HCT116 (cell line): ENCODE data around the gene DBP. TPM values are rescaled to one million over a fixed set of nuclear protein-coding genes. Genes with fewer than 3 reads are reported as not detected.

Source experiments
- ATAC-seq: fragments of 200-7000 bp; cut with Tn5 transposase; 2 replicates; pipeline ENCODE4 v1.9.1; 2020; ENCODE audit warnings: mild to moderate bottlenecking, moderate library complexity
- BruUV-seq: library from RNA; stranded (reverse); fragments of 400-500 nt; replicated peaks from 2 replicates; lab custom pipeline; 2021; lab: Mats Ljungman, UMichigan
- CTCF ChIA-PET: fragments of 300-600 bp; sonication (Branson Sonifier 250); formaldehyde crosslinking; loops from one replicate; lab custom pipeline; 2021; ENCODE audit warnings: antibody characterized with exemption; lab: Charles Lee
- POLR2A ChIA-PET: fragments of 300-600, 350-600 bp; sonication (Branson Sonifier 250); formaldehyde crosslinking; loops from one replicate; lab custom pipeline; 2021; ENCODE audit warnings: antibody characterized with exemption; lab: Charles Lee
- RAD21 ChIA-PET, 2 experiments: fragments of 300-600 bp; sonication (Branson Sonifier 250); formaldehyde crosslinking; loops; one replicate each; lab custom pipeline; 2023; ENCODE audit warnings: low total read pairs in 2 of 2; ENCODE audit not compliant: uncharacterized antibody in 2 of 2, unreplicated experiment in 2 of 2, low non-redundant PET in 1 of 2; lab: Charles Lee
- DNase-seq: peaks from one replicate; pipeline ENCODE4 v3.0.0-alpha.2; 2010; ENCODE audit warnings: low read depth, low spot score
- H2AFZ ChIP-seq: fragments of 200-600 bp; shearing (Covaris generic), sonication (generic); 2 replicates; pipeline ENCODE4 v1.6.1; 2017; ENCODE audit warnings: low read depth, mixed run types, mixed read lengths, antibody characterized with exemption, low read length; ENCODE audit not compliant: poor library complexity, severe bottlenecking
- H3K27ac ChIP-seq: 2 replicates; pipeline ENCODE4 v1.5.1; 2012; ENCODE audit warnings: low read depth, low read length
- H3K27me3 ChIP-seq: fragments of 200-600 bp; sonication (generic); 2 replicates; pipeline ENCODE4 v1.6.1; 2016; ENCODE audit warnings: mixed run types, low read length, mixed read lengths; ENCODE audit not compliant: insufficient read depth
- H3K36me3 ChIP-seq, 2 experiments: fragments of 200-500 bp in 1 of 2; fragments of 200-600 bp in 1 of 2; sonication (Bioruptor generic) in 1 of 2; sonication (generic) in 1 of 2; 2 replicates each; pipeline versions ENCODE4 v1.5.1 to v1.6.1; 2014 to 2016; ENCODE audit warnings: low read length in 2 of 2, inconsistent platforms in 1 of 2, mixed read lengths in 1 of 2, mixed run types in 1 of 2; ENCODE audit not compliant: insufficient read depth in 2 of 2, control insufficient read depth in 1 of 2
- H3K4me1 ChIP-seq, 2 experiments: fragments of 200-600 bp in 1 of 2; sonication (generic) in 1 of 2; 2 replicates each; pipeline versions ENCODE4 v1.5.1 to v1.6.1; 2012 to 2017; ENCODE audit warnings: low read length in 2 of 2, inconsistent platforms in 1 of 2, mild to moderate bottlenecking in 1 of 2, mixed read lengths in 1 of 2, mixed run types in 1 of 2, moderate library complexity in 1 of 2; ENCODE audit not compliant: insufficient read depth in 2 of 2, control insufficient read depth in 1 of 2
- H3K4me2 ChIP-seq: fragments of 200-600 bp; sonication (generic); 2 replicates; pipeline ENCODE4 v1.6.1; 2017; ENCODE audit warnings: mixed run types, low read length, mixed read lengths
- H3K4me3 ChIP-seq, 2 experiments: fragments of 200-600 bp in 1 of 2; sonication (generic) in 1 of 2; replicated peaks in 1 of 2; 2 replicates each; pipeline ENCODE4 v1.5.1; 2011 to 2016; ENCODE audit warnings: low read length in 2 of 2, control low read depth in 1 of 2, low read depth in 1 of 2, mild to moderate bottlenecking in 1 of 2, mixed read lengths in 1 of 2, mixed run types in 1 of 2
- H3K79me2 ChIP-seq: fragments of 200-600 bp; sonication (generic); 2 replicates; pipeline ENCODE4 v1.6.1; 2017; ENCODE audit warnings: mild to moderate bottlenecking, mixed run types, low read length, moderate library complexity, mixed read lengths; ENCODE audit not compliant: insufficient read depth
- H3K9ac ChIP-seq: fragments of 200-600 bp; sonication (generic); 2 replicates; pipeline ENCODE4 v1.6.1; 2016; ENCODE audit warnings: low read length, mixed read lengths
- H3K9me2 ChIP-seq: fragments of 200-600 bp; sonication (generic), shearing (Covaris generic); 2 replicates; pipeline ENCODE4 v1.6.1; 2017; ENCODE audit warnings: mixed run types, mild to moderate bottlenecking, moderate library complexity; ENCODE audit not compliant: insufficient read depth
- H3K9me3 ChIP-seq, 2 experiments: fragments of 200-500 bp in 1 of 2; fragments of 200-600 bp in 1 of 2; sonication (Bioruptor generic) in 1 of 2; sonication (generic) in 1 of 2; 2 replicates each; pipeline ENCODE4 v1.6.1; 2014 to 2017; ENCODE audit warnings: low read length in 2 of 2, mixed read lengths in 2 of 2, inconsistent platforms in 1 of 2, low read depth in 1 of 2, mild to moderate bottlenecking in 1 of 2, mixed run types in 1 of 2, moderate library complexity in 1 of 2; ENCODE audit not compliant: control insufficient read depth in 1 of 2, insufficient read depth in 1 of 2
- H4K20me1 ChIP-seq: fragments of 200-600 bp; sonication (generic), shearing (Covaris generic); 2 replicates; pipeline ENCODE4 v1.6.1; 2017; ENCODE audit warnings: mixed run types, mild to moderate bottlenecking, moderate library complexity; ENCODE audit not compliant: insufficient read depth
- ZFX ChIP-seq: fragments of 450-650 bp; IDR thresholded peaks from 2 replicates; pipeline ENCODE4 v1.6.1; 2017
- intact Hi-C: fragments of 100-400 bp; cut with micrococcal nuclease; formaldehyde crosslinking; loops from 2 replicates; pipeline ENCODE4 v1.10.0; 2022
- total RNA-seq: library from RNA; stranded (reverse); gene quantifications from one replicate; pipeline ENCODE4 v1.2.1, GENCODE V29; 2021; ENCODE audit not compliant: unreplicated experiment
- TF ChIP-seq, protein P1 (sequence below): IDR thresholded peaks from 2 replicates; pipeline ENCODE4 v1.6.1; 2011; ENCODE audit warnings: mild to moderate bottlenecking, low read length, moderate library complexity; ENCODE audit not compliant: insufficient replicate concordance; ENCODE audit errors: extremely low read depth

Gene DBP
- total RNA-seq, 1 experiment from 2014 or later = 45.9 TPM

DNA sequence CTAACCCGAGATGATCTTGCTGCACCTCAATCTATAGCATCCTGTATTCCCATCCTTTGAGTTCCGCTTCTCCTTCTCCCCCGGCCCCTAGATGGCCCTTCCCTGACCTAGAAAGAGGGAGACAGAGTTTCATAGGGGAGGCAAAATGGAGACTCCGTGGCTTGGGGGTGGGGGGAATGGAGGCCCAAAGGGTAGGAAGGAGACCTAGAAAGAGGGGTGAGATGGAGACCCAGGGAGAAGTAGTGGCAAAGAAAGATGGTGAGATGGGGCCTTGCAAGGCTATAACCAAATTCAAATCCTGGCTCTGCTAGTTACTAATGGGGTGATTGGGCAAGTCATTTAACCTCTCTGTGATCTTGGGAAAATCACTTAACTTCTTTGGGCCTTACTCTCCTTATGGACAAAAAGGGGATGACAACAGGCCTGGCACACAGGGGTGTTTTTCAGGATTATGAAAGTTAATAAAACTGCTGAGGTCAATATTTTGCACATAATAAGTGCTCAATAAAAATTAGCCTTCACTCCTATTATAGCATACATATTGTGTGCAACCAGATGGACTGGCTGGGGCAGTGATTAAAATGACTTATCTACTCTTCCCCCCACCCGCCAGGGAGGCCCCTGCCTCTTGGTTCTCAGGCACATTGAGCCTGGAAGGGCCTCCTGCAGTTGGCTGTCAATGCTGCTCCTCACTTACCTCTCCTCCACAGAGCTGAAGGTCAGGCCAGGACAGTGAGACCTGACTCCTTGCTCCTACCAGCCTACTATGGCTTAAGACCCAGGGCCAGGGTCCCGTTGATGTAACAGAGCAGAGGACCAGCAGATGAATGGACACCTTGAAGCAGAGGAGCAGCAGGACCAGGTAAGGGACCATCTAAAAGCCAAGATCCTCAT, 17.2 kb downstream of the DBP start:
- H3K9me3 ChIP-seq = no peaks in the 10 kb centered on the region
- H3K9me2 ChIP-seq = no peaks in the 10 kb centered on the region
- ATAC-seq (no peak), DNase-seq (no peak)
- H2AFZ ChIP-seq = no peak overlapping the region
- H3K4me2 ChIP-seq = peak overlapping the region; percentile 87
- ChIA-PET CTCF (interaction anchor here (0.8 to 1.3 kb wide), 6 partner anchors 8 to 114 kb away, joined by 3 to 9 read pairs (median 4); partner anchors contain the start of gene CA11), RAD21 (interaction anchor here in 1 of 2 experiments (0.6 to 1.0 kb wide), 4 partner anchors 10 to 221 kb away, joined by 3 read pairs; no protein-coding TSS in a partner anchor), POLR2A (interaction anchor here (0.6 to 2.4 kb wide), 30 partner anchors 8 to 374 kb away, joined by 3 to 31 read pairs (median 5); partner anchors contain the start of genes CA11, DBP, GYS1 and RUVBL2)
- H3K4me3 ChIP-seq = peak overlapping the region; percentile 56 to 93
- TSS peak; percentile 83 for BruUV-seq
- intact Hi-C loops = no loop called here
- H3K79me2 ChIP-seq = peaks cover 62% of the 10 kb centered on the region
- peak overlapping the region; percentile 86 for H3K27ac ChIP-seq
- peak overlapping the region; percentile 99 for H3K9ac ChIP-seq
- H3K27me3 ChIP-seq = no peaks in the 10 kb centered on the region
- 0 out of 2 replicates have a peak, but pooled peaks have one; percentile 46 for TF ChIP-seq ZFX
- TF ChIP-seq, protein P1, sequence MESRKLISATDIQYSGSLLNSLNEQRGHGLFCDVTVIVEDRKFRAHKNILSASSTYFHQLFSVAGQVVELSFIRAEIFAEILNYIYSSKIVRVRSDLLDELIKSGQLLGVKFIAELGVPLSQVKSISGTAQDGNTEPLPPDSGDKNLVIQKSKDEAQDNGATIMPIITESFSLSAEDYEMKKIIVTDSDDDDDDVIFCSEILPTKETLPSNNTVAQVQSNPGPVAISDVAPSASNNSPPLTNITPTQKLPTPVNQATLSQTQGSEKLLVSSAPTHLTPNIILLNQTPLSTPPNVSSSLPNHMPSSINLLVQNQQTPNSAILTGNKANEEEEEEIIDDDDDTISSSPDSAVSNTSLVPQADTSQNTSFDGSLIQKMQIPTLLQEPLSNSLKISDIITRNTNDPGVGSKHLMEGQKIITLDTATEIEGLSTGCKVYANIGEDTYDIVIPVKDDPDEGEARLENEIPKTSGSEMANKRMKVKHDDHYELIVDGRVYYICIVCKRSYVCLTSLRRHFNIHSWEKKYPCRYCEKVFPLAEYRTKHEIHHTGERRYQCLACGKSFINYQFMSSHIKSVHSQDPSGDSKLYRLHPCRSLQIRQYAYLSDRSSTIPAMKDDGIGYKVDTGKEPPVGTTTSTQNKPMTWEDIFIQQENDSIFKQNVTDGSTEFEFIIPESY = no peak
- H3K4me1 ChIP-seq = peaks cover 41 to 54% of the 10 kb centered on the region in 2 experiments
- peaks cover 20 to 37% of the 10 kb centered on the region in 2 experiments for H3K36me3 ChIP-seq
- H4K20me1 ChIP-seq = peaks cover 34% of the 10 kb centered on the region; the same call in 1 of the 2 replicates
